Prostate gland (tissue), 2 donors: Measurements from ENCODE around the gene MRTO4.

Experiments used
- POLR2A ChIP-seq: fragments of 450-650 bp; IDR thresholded peaks from one replicate; pipeline ENCODE4 v1.6.1; 2016; ENCODE audit warnings: antibody characterized with exemption, mild to moderate bottlenecking
- TF ChIP-seq, protein P1 (sequence below), 4 experiments: fragments of 200-600 bp in 2 of 4; fragments of 450-650 bp in 2 of 4; sonication (generic) in 2 of 4; IDR thresholded peaks; 1 replicate in 3 of 4; 2 replicates in 1 of 4; pipeline ENCODE4 v1.5.1; 2016 to 2019; ENCODE audit warnings: antibody characterized with exemption in 4 of 4, mild to moderate bottlenecking in 2 of 4, moderate library complexity in 2 of 4

DNA sequence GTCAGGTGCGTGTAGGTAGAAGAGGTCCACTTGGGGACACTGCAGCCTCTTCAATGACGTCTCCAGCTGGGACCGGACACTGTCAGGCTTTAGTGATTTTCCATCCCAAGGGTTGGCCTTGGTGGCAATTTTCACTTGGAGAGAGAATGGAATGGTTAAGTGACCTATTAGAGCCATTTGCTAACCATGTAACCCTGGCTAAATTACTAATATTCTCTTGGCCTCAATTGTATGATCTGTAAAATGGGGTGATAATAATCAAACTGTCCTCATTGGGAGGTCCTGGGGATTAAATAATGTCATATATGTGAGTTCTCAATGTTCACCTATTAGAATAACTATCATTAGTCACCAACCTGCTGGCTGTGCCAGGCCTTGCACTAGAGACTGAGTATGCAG, 56.9 kb downstream of the MRTO4 start:
- TF ChIP-seq, protein P1, sequence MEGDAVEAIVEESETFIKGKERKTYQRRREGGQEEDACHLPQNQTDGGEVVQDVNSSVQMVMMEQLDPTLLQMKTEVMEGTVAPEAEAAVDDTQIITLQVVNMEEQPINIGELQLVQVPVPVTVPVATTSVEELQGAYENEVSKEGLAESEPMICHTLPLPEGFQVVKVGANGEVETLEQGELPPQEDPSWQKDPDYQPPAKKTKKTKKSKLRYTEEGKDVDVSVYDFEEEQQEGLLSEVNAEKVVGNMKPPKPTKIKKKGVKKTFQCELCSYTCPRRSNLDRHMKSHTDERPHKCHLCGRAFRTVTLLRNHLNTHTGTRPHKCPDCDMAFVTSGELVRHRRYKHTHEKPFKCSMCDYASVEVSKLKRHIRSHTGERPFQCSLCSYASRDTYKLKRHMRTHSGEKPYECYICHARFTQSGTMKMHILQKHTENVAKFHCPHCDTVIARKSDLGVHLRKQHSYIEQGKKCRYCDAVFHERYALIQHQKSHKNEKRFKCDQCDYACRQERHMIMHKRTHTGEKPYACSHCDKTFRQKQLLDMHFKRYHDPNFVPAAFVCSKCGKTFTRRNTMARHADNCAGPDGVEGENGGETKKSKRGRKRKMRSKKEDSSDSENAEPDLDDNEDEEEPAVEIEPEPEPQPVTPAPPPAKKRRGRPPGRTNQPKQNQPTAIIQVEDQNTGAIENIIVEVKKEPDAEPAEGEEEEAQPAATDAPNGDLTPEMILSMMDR (IDR thresholded peaks at IDR 0.05) = no peak
- no peak for TF ChIP-seq POLR2A
